Stimulated activated CD4-positive, alpha-beta T cell treated with anti-CD3 and anti-CD28 coated beads, Interleukin-4, amount 100 ng/mL, for 4 hours (primary cell): ENCODE results near the gene TESK1.
"Not testable (repeated sequence)": the region's sequence is repeated elsewhere in the genome, so short reads cannot be mapped to it uniquely, and the experiment has no call there.

Source experiments
- DNase-seq, 2 experiments: peaks; one replicate each; pipeline ENCODE4 v3.0.0-alpha.2; 2020

The TESK1 gene

GRCh38 chr9:35579659-35580227 is 25.3 kb upstream of the TESK1 start:
- not testable (repeated sequence) for DNase-seq

- DNase-seq: not testable (repeated sequence)
These were observed 21.5 kb upstream of the TESK1 start for GRCh38 chr9:35583521-35583920.

- DNase-seq: not testable (repeated sequence)
These were observed 20.4 kb upstream of the TESK1 start for GRCh38 chr9:35584681-35585080.

GRCh38 chr9:35588506-35588905 is 16.6 kb upstream of the TESK1 start:
- DNase-seq: not testable (repeated sequence)

- DNase-seq: no peak
These were observed 11.5 kb upstream of the TESK1 start for GRCh38 chr9:35593581-35593980.

- DNase-seq: no peak
These were observed 10.6 kb upstream of the TESK1 start for GRCh38 chr9:35594471-35594870.

GRCh38 chr9:35596907-35597306 is 8.2 kb upstream of the TESK1 start:
- not testable (repeated sequence) for DNase-seq

GRCh38 chr9:35598866-35599590 is 6.0 kb upstream of the TESK1 start:
- no peak for DNase-seq

- no peak for DNase-seq
These were observed 5.1 kb upstream of the TESK1 start for GRCh38 chr9:35599763-35600604.

GRCh38 chr9:35603506-35603985 is 1.5 kb upstream of the TESK1 start:
- DNase-seq: peak in 1 of 2 experiments; percentile 30

GRCh38 chr9:35603986-35604577 is 980 bp upstream of the TESK1 start:
- DNase-seq: peak; percentile 98 to 99

GRCh38 chr9:35605351-35606137 is 482 bp downstream of the TESK1 start:
- DNase-seq: peak in 1 of 2 experiments; percentile 25

- DNase-seq: no peak
These were observed 1.1 kb downstream of the TESK1 start for GRCh38 chr9:35606138-35606504.

GRCh38 chr9:35606726-35607125 is 1.7 kb downstream of the TESK1 start:
- DNase-seq: no peak

- DNase-seq: no peak
These were observed 3.2 kb downstream of the TESK1 start for GRCh38 chr9:35608221-35608620.

GRCh38 chr9:35609001-35609819 is 4.1 kb downstream of the TESK1 start:
- DNase-seq: no peak

GRCh38 chr9:35609820-35610163 is 4.7 kb downstream of the TESK1 start:
- DNase-seq: no peak

GRCh38 chr9:35611230-35611797 is 6.3 kb downstream of the TESK1 start:
- DNase-seq: peak; percentile 47 to 53

- not testable (repeated sequence) for DNase-seq
These were observed 7.0 kb downstream of the TESK1 start for GRCh38 chr9:35612066-35612465.

- no peak for DNase-seq
These were observed 7.8 kb downstream of the TESK1 start for GRCh38 chr9:35612843-35613242.
